AG09309 (cell line): ENCODE measurements around the gene BPTF.

Experiments
- DNase-seq: peaks from one replicate; pipeline ENCODE4 v3.0.0-alpha.2; 2010; ENCODE audit warnings: low read depth
- H3K4me3 ChIP-seq: 2 replicates; pipeline ENCODE4 v1.5.1; 2011; ENCODE audit warnings: mild to moderate bottlenecking, low read depth, low read length, moderate library complexity; ENCODE audit not compliant: control insufficient read depth
- TF ChIP-seq, protein P1 (sequence below): IDR thresholded peaks from 2 replicates; pipeline ENCODE4 v1.5.1; 2011; ENCODE audit warnings: mild to moderate bottlenecking, low read depth, low read length, inconsistent platforms; ENCODE audit not compliant: insufficient read depth, control insufficient read depth; ENCODE audit errors: missing control alignments

BPTF gene

DNA sequence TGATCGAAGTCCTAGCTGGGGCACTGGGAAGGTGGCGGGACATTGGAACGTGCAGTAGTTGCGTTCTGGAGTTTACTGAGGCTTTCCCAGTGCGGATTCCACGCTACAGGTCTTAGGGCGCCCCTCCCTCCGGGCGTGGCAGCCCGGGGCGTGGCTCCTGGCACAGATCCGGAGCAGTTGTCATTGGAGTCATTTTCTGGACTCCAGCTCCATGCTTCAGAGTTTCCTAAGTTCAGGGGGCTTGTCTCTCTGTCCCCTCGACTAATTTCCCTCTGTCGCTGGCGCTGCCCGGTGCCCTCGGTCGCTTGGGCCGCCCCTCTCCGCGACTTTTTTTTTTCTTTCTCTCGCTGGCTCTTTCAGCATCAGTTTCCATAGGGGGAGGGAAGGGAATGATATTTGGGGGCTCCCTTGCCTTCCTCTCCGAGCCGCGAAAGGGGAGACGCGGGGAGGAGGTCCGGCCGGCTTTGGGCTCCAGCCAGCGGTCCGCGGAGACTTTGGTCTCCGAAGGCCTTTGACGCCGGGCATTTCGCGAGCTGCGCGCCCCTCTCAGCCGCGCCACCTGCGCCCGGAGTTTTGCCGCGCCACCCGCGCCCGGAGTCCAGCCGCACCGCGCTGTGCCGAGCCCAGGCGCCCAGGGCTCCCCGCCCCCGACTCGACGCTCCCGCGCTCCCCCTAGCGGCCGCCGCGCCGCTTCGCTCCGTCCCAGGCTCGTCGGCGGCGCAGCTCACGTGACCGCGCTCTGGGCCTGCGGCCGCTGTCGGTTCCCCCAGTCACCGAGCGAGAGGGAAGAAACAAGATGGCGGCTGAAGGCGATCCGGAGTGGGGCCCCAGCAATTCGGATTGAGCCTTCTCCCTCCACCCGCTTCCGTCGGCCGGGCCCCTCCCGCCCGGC lies at the start of gene BPTF:
TSS of gene BPTF (plus strand) at position 769 of the 892 bp plus-strand sequence. CDS start 222 bp downstream, outside the sequence.
- TF ChIP-seq, protein P1, sequence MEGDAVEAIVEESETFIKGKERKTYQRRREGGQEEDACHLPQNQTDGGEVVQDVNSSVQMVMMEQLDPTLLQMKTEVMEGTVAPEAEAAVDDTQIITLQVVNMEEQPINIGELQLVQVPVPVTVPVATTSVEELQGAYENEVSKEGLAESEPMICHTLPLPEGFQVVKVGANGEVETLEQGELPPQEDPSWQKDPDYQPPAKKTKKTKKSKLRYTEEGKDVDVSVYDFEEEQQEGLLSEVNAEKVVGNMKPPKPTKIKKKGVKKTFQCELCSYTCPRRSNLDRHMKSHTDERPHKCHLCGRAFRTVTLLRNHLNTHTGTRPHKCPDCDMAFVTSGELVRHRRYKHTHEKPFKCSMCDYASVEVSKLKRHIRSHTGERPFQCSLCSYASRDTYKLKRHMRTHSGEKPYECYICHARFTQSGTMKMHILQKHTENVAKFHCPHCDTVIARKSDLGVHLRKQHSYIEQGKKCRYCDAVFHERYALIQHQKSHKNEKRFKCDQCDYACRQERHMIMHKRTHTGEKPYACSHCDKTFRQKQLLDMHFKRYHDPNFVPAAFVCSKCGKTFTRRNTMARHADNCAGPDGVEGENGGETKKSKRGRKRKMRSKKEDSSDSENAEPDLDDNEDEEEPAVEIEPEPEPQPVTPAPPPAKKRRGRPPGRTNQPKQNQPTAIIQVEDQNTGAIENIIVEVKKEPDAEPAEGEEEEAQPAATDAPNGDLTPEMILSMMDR = peak; percentile 63
- DNase-seq = peak; percentile 46
- H3K4me3 ChIP-seq = peak within 1 kb of the TSS; percentile 59

- H3K4me3 ChIP-seq = no peak overlapping the region
- TF ChIP-seq, protein P1 = peak; percentile 61
- no peak for DNase-seq
Observed at GRCh38 chr17:67779098-67779672, 46.1 kb upstream of the BPTF start.

GRCh38 chr17:67784364-67785121 lies 40.8 kb upstream of the BPTF start:
- TF ChIP-seq, protein P1 = no peak

GRCh38 chr17:67785122-67785477 lies 40.2 kb upstream of the BPTF start:
- DNase-seq = no peak
- TF ChIP-seq, protein P1 = no peak
- H3K4me3 ChIP-seq = no peak overlapping the region

More at GRCh38 chr17:67784364-67785121, 40.8 kb upstream of the BPTF start:
- H3K4me3 ChIP-seq = no peak overlapping the region
- no peak for DNase-seq

DNA sequence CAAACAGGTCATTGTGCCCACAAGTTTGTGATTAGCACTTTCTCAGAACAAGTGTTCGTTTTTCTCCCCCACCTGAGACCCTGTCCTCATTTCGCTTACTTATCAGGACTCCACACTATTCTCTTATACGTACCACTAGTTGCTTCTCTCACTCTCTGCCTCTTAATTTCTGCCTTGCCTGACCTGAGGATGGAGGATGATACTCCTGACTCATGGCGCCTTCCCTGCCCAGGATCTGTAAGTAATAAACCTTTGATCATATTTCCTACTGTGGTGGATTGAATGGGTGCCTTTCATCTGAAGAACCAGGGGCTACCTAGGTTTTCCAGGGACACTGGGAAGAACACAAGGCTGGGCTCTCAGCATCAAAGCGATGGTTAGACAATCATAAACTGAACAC lies 39.8 kb upstream of the BPTF start:
- no peak for DNase-seq
- TF ChIP-seq, protein P1 = no peak
- H3K4me3 ChIP-seq = no peak overlapping the region

DNA sequence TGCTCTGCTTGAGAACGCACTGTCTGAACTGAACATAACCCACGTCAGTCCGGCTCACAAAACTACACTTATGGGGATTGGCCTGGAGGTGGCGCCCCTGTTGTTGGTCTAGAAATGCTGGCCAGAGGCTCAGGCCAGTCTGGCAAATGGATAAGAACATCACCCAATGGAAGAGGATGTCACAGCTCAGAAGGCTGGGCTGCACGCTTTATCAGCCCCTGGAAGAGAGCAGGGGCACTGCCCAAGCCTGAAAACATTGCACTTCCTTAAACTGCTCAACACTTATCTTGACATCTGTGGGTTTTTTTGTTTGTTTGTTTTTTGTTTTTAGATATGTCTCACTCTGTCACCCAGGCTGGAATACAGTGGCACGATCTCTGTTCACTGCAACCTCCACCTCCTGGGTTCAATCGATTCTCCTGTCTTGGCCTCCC lies 24.8 kb upstream of the BPTF start:
- TF ChIP-seq, protein P1 = peak; percentile 80
- no peak overlapping the region for H3K4me3 ChIP-seq
- DNase-seq = peak; percentile 44
